EH (cell line): ENCODE data around the gene SPPL3.

Source experiments
- DNase-seq: peaks from one replicate; pipeline ENCODE4 v3.0.0-alpha.2; 2015; ENCODE audit warnings: low read depth

SPPL3 gene

DNA sequence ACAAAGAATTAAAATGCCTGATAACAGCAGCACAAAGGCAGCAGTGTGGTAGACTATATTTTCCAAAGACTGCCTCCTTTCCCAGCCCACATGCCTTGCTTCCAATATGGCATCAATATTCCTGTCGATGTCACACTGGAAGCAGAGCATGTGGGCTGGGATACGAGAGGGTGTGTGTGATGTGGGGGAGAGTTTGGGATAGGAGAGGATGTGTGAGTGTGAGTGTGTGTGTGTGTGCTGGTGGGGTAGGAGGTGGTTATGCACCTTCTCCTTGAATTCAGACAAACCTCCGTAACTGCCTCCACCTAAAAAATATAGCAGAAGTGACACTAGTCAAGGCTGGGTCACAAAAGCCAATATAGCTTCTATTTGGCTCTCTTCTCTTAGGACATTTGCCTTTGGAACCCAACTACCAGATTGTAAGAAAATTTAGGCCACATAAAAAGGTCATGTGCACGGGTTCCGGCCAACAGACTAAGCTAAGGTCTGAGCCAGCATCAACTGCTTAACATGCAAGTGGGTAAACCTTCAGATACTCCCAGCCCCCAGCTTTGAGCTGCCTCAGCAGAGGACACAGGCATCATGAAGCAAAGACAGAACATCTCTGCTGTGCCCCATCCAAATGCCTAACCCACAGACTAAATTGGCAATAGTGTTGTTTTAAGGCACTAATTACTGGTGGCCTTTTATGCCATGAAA lies 29.5 kb downstream of the SPPL3 start:
- no peak for DNase-seq

DNA sequence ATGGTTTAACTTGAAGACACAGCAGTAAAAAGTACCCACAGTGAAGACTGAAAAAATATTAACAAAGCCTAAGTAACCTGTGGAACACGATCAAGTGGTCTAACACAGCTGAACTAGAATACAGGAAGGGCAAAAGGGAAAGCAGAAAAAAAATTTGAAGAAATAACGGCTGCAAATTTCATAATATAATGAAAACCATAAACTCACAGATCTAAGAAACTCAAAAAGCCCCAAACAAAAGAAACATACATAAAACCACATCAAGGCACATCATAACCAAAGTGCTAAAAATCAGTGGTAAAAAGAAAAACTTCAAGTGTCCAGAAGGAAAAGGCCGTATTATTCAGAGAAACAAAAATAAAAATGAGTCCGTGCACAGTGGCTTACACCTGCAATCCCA lies 30.9 kb downstream of the SPPL3 start:
- no peak for DNase-seq

DNA sequence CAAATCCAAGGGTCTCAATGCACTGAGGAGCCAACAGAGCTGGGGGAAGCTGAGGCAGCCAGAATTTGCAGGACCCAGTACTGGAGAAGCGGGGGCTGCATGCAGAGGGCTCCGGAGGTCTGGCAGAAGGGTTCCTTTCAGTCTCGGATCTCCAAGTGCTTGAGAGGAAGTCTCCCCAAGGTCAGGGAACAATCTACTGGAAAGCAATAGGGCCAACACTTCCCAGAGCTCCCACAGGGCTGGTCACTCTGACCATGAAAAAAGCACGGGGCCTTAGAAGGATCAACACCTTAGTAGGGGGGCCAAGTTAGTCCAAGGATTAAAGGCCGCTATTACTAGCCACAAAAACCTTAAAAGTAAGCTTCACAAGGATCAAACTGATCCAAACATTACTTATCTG lies 31.7 kb downstream of the SPPL3 start:
- no peak for DNase-seq

DNA sequence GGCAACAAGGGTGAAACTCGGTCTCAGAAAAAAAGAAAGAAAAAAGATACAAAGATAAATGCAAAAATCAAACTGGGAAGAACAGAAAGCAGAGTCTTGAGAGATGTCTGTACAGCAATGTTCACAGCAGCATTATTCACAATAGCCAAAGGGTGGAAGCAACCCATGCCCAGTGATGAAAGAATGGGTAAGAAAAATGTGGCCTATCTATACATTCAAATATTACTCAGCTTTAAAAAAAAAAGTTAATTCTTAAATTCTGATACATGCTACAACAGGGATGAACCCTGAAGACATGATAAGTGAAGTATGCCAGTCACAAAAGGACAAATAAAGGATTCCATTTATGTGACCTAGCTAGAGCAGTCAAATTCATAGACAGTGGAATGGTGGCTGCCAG lies 33.7 kb downstream of the SPPL3 start:
- no peak for DNase-seq

DNA sequence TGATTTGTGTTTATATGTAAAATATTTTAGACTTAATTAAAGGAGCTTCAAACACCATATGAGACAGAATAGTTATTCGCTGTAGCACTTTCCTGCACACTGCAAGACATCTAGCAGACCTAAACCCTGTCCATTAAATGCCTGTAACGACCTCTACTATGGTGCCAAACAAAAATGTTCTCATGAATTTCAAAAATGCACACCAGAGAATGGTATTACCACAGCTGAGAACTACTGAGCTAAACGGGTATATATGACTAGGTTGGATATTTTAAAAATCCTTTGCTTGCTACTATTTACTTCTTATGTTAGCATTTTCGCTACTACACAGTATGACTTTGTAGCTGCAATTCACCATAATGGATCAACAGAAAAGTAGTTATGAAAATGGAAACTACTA lies 34.8 kb downstream of the SPPL3 start:
- peak; percentile 16 for DNase-seq

DNA sequence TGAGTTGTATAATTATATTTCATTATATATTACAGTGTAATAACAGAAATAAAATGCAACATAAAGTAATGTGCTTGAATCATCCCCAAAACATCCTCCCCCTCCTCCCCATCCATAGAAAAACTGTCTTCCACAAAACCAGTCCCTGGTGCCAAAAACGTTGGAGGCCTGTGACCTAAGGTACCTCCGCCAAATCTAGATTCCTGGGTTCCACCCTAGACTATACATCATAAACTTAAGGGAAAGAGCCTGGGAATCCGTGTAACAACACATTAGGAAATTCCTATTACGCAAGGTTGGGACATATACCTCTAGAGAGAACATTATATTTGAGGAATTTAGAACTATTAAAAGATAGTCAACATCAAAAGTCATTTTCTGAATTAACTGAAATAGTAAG lies 38.0 kb downstream of the SPPL3 start:
- peak; percentile 31 for DNase-seq

DNA sequence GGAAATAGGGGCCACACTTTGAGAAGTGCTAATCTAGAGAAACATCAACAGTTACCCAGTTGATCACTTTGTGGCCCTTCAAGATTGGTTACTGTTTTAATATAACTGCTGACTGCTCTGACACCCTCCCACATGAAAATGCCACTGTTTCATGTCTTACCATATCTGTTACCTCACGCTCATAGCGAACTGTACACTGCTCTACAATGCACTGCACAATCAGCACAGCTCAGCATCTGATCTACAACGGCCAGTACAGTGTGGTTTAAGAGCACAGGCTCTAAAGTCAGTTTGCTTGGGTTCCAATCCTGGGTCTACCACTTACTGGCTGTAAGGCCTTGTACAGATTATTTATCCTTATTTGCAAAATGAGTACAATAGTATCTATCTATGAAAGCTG lies 39.1 kb downstream of the SPPL3 start:
- no peak for DNase-seq

DNA sequence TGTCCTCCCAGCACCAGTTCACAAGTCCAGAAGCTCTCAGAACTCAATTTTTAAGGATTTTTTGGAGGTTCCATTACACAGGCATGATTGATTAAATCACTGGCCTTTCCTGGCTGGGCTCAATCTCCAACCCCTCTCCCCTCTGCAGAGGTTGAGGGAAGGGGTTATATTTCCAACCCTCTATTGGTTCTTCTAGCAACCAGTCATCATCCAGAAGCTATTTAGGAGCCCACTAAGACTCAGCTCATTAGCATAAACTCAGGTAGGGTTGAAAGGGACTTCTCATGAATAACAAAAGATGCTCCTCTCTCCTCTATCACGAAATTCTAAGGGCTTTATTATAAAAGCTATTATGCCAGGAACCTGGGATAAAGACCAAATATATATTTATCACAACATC lies 41.5 kb downstream of the SPPL3 start:
- DNase-seq: no peak

DNA sequence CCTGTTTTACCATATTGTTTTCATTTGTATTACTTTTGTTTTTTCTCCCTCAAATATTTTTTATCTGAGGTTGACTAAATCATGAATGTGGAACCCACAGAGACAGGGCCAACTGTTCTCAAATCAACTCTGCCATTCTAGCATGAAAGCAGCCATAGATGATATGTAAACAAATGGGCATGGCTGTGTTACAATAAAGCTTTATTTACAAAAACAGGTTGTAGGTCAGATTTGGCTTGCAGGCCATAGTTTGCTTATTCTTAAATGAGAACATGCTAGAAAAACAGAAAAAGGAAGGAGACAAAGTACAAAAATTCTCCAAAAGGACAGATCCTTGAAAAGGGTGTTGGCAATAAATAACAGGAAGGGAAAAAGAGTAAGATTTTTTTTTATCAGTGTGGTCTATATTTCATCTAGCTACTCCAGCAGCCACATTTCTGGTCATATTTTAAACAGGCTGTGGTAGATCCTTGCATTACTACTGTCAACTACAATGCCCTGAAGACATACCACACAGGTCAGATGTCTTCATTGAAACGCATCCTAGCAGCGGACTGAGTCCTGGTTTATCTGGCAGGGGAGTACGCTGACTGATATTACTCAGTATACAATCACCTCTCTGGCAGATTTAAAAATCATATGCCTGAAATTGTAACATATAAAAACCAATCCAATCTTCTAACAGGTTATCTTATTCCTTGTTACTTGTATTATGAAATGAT lies 42.9 kb downstream of the SPPL3 start:
- DNase-seq: no peak

DNA sequence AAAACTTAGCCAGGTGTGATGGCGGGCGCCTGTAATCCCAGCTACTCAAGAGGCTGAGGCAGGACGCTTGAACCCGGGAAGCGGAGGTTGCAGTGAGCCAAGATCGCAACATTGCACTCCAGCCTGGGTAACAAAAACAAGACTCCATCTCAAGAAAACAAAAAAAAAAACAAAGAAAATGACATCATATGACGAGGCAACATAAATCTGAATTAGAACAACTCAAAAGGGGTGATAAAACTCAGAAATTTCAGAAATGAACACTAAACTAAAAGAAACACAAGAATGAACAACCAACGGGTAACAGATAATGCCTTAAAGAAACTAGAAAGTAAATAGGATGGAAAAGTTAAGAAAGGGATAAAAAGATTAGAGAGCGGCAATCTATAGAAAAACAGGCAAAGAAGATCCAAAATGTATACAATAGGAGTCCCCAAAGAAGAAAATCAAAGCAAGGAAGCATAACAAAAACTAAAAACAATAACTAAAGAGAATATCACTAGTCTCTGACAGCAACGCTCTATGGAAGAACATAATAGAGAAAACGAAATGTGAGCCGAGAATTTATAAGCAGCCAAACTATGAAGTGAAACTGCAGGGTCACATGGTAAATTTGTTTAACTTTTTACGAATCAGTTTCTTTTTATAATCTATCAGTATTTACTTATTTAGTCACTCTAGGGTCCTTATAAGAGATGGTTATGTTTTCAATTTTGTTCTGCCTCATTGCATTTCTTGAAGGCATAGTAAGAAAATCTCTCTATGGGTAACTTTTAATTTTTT lies 45.7 kb downstream of the SPPL3 start:
- DNase-seq: no peak

DNA sequence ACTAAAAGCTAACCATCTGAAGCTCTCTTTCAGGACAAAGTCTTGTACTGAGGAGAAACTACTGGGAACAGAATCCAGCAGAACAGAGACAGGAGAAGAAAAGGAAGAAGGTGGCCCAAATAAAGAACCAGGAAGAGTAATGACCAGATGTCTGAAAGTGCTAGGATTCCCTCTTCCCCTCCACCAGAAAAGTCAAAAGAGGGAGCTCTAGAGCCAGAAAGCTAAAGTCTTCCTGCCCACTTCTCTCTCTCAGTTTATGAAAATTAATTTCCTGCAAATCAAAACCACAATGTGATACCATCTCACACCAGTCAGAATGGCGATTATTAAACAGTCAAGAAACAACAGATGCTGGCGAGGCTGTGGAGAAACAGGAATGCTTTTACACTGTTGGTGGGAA lies 47.2 kb downstream of the SPPL3 start:
- DNase-seq: peak; percentile 28

DNA sequence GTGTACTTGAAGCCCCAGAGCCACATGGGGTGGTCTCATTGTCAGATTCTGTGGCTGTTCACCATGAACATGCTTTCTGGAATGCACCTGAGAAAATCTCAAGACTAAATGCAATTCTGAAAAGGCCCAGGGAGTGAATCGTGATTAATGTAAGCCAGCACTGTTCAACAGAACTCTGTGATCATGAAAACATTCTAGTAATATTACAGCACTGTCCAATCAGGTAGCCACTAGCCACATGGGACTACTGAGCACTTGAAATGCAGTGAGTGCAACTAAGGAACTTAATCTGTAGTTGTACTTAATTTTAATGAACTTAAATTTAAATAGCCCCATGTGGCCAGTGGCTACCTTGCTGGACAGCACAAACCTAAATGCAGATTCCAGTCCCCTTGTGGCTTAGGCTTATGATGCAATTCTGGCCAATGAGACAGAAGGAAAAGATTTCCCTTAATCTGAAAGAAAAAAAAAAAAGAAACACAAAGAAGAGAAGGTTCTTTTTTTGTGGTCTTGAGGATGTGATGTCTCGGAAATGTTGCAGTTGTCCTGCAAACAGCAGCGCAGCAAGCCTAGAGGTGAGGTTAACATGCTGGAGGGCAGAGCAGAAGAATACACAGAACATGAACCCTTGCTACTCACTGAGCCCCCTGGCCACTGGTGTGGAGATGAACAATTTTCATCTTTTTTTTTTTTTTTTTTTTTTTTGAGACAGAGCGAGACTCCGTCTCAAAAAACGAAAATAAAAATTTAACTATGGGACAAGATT lies 48.2 kb downstream of the SPPL3 start:
- DNase-seq: no peak

DNA sequence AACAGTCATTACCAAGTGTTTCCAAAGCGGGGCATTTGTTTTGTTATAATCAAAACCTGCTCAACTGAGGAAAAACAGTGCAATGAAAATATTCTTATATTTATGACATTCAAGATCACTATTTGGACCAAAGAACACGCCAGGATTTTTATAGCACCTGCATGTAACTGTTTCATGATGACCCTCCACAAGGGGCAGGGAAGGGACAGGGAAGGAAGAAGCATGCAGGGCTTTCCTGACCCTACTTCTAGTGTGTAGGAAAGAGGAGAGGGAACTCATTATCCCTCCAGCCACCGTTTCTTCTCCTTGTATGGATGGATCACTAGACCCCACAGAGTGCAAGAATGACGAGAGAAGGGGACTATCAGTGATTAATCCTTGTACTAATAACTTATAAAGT lies 49.4 kb downstream of the SPPL3 start:
- no peak for DNase-seq

DNA sequence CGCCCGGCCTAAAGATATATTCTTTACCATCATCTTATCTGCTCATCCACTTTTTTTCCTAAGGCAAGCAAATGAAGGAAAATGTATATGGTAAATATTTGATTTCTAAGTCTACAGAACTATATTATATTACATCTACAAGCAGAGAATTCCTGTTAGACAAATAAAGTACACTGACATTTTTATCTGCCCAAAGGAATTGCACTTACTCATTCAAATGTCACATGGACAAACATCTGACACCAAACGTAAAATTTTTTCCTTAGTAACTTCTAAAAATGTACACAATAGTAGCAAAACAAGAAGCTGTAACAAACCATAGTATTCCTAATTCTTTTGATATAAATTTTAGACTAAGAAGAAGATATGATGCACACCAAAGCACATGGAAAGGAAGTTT lies 51.0 kb downstream of the SPPL3 start:
- peak; percentile 48 for DNase-seq

DNA sequence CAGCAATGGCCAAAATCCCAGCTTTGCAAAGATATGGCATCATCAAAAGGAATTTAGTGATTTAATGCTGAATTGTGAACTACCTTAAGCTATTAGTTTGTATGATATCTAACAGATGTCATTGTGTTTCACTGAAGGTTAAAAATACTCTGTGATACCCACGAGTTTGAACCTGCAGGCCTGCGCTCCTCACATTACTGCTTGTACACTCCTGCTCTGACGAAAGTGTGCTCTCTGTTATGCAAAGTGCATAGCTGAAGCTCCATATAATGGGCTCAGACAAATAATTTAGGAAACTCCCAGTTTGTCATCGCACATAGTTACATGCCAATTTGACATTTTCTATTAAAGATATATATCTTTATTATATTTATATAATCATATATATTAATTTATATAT lies 52.2 kb downstream of the SPPL3 start:
- no peak for DNase-seq

DNA sequence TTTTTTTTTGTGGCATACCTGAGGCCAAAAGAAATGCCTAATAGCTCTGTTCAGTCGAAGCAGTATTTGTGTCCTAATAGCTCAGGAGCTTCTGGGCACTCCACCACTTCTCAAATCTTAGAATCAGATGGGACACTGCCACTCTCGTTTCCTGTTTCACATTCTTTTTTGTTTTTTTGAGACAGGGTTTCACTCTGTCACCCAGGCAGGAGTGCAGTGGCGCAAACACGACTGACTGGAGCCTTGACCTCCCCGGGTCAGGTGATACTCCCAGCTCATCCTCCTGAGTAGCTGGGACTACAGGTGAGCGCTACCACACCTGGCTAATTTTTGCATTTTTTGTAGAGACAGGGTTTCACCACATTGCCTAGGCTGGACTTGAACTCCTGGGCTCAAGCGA lies 52.7 kb downstream of the SPPL3 start:
- no peak for DNase-seq

DNA sequence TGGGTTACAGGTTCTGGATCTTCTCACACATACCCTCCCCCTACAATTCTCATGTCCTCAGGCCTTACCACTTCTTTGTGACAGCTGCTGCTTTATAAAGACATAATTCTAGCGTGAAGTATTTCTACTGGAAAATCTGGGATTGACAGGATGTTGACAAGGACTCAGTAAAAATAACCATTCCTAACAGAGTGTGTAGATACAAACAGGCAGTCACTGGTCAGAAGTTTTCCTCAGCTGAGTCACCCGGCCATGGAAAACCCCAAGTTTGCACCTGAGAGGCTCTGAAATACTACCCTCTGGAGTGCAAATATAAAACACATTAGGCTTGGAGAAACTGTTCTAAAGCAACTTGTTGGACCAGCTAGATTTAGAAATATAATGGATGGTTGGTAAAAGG lies 54.4 kb downstream of the SPPL3 start:
- peak; percentile 50 for DNase-seq

DNA sequence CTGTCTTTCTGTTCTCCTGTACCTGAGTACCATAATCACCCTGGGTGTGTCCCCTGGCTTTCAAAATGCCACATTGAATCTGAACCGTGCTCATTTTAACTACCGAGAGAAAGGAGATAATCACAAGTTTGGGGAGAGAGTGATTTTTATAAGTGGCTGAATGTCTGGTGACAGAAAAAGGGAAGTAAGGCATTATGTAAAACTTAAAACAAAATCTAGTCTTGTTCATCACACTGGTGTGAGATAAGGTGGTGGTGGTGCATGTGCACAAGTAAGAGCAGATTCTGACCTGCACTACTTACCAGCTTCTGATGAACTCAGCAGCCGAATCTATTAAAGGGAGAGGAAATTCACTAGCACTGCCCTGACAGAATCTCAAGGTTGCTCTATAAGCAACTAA lies 56.3 kb downstream of the SPPL3 start:
- no peak for DNase-seq

DNA sequence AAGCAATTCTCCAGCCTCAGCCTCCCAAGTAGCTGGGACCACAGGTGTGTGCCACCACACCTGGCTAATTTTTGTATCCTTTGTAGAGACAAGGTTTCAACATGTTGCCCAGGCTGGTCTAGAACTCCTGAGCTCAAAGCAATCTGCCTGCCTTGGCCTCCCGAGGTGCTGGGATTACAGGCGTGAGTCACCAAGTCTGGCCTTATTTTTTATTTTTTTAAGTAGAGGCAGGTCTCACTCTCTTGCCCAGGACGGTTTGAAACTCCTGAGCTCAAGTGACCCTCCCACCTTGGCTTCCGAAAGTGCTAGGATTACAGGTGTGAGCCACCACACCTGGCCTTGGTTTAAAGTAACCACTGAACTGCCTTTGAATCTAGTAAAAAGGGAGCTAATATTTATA lies 56.8 kb downstream of the SPPL3 start:
- DNase-seq: peak; percentile 25

DNA sequence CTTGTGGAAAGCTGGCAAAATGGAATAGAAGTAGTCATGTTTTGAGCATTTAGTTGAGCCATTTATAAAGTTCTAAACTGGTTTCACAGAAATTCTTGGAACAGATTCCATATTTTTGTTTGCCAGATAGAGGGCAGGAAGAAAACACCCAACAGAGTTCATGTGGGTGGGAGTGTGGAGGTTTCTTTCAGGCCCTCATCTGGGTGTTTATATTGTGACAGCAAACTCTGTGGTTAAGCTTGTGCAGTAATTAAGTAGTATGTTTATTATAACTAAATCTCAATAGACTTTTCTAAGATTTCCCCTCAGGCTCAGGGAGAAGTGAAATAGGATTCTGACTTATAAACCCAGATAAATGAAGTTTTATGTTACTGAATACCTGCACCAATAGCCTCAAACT lies 57.4 kb downstream of the SPPL3 start:
- DNase-seq: peak; percentile 47

DNA sequence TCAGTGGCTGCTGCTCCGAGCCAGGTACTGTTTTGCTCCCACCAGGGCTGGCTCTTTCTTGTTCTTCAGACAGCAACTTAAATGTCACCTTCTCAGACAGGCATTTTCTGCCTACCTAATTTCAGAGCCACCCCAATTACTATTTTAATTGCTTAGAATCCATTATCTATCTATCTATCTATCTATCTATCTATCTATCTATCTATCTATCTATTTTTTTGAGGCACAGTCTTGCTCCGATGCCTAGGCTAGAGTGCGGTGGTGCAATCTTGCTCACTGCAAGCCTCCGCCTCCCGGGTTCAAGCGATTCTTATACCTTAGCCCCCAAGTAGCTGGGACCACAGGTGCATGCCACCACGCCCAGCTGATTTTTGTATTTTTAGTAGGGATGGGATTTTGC lies 58.5 kb downstream of the SPPL3 start:
- no peak for DNase-seq

DNA sequence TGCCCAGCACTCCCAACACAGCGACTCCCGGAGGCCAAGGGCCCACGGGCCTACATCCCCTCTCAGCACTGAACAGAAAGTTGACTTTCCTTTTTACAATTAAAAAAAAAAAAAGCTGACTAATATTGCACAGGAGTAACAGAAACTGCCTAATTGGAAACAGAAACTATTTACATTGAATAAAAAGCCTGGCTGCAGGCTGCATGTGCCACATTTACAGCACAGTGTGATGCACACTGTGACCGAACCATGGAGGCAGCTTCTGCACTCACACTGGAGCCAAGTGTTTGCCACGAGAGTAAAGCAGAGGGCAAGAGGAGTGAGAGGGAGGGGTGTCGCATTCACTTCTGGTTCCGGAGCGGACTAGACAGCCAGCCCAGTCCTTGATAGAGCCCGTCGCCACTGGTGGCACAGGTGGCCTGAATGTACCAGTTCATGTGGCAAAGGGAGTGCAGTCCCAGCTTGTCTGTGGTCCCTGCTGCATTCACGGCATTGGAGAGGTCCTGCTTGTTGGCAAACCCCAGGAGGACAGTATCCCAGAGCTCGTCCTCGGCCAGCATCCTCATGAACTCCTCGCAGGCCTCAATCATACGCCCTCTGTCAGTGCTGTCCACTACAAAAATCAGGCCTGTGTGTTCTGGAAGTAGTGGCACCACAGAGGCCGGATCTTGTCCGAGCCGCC lies 59.2 kb downstream of the SPPL3 start:
- no peak for DNase-seq
